ENCODE measurements around the gene ULK1.

ULK1 gene

DNA sequence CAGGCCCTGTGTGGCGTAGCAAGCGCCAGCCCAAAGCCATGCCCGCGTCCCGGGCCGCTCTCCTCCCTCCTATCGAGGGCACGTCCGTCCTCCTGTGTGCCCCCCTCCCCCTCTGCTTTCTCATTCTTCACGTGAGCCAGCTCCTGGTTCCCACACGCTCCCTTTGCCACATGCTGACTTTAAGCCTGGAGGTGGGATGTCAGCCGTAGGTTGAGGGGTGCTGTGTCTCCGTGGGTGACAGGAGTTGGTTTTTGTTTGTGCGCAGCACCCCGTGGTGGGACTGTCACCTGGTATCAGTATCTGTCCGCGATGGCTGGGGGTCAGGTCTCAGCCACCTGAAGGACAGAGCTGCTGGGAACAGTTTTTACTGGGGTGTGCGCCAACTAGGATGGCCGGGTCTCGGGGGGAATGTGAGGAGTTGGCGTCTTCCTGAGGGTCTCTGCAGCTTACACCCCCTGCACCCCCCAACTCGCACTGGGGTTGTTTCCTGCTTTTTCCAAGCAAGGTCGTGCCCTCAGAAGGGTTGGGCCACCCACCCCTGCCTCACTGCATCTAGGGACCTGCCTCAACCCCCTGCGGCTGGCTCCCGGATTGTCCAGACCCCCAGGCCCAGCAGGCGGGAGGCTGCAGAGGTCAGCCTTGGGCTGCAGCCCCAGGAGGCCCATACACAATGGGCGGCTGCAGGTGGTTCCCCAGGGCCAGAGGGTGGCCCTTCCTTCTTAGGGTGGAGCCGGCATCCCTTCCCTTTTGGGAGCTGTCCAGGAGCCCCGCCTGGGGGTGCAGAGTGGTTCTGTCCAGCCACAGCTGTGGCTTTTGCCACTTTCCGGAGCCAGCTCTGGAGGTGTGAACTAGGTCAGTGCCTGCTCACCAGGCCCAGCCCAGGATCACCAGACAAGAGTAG is 7.3 kb downstream of the ULK1 start (continued):
- TF ChIP-seq, protein P1, sequence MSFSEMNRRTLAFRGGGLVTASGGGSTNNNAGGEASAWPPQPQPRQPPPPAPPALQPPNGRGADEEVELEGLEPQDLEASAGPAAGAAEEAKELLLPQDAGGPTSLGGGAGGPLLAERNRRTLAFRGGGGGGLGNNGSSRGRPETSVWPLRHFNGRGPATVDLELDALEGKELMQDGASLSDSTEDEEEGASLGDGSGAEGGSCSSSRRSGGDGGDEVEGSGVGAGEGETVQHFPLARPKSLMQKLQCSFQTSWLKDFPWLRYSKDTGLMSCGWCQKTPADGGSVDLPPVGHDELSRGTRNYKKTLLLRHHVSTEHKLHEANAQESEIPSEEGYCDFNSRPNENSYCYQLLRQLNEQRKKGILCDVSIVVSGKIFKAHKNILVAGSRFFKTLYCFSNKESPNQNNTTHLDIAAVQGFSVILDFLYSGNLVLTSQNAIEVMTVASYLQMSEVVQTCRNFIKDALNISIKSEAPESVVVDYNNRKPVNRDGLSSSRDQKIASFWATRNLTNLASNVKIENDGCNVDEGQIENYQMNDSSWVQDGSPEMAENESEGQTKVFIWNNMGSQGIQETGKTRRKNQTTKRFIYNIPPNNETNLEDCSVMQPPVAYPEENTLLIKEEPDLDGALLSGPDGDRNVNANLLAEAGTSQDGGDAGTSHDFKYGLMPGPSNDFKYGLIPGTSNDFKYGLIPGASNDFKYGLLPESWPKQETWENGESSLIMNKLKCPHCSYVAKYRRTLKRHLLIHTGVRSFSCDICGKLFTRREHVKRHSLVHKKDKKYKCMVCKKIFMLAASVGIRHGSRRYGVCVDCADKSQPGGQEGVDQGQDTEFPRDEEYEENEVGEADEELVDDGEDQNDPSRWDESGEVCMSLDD (tag by site-specific recombination; IDR thresholded peaks at IDR 0.05), result no peak
- TF ChIP-seq, protein P2, sequence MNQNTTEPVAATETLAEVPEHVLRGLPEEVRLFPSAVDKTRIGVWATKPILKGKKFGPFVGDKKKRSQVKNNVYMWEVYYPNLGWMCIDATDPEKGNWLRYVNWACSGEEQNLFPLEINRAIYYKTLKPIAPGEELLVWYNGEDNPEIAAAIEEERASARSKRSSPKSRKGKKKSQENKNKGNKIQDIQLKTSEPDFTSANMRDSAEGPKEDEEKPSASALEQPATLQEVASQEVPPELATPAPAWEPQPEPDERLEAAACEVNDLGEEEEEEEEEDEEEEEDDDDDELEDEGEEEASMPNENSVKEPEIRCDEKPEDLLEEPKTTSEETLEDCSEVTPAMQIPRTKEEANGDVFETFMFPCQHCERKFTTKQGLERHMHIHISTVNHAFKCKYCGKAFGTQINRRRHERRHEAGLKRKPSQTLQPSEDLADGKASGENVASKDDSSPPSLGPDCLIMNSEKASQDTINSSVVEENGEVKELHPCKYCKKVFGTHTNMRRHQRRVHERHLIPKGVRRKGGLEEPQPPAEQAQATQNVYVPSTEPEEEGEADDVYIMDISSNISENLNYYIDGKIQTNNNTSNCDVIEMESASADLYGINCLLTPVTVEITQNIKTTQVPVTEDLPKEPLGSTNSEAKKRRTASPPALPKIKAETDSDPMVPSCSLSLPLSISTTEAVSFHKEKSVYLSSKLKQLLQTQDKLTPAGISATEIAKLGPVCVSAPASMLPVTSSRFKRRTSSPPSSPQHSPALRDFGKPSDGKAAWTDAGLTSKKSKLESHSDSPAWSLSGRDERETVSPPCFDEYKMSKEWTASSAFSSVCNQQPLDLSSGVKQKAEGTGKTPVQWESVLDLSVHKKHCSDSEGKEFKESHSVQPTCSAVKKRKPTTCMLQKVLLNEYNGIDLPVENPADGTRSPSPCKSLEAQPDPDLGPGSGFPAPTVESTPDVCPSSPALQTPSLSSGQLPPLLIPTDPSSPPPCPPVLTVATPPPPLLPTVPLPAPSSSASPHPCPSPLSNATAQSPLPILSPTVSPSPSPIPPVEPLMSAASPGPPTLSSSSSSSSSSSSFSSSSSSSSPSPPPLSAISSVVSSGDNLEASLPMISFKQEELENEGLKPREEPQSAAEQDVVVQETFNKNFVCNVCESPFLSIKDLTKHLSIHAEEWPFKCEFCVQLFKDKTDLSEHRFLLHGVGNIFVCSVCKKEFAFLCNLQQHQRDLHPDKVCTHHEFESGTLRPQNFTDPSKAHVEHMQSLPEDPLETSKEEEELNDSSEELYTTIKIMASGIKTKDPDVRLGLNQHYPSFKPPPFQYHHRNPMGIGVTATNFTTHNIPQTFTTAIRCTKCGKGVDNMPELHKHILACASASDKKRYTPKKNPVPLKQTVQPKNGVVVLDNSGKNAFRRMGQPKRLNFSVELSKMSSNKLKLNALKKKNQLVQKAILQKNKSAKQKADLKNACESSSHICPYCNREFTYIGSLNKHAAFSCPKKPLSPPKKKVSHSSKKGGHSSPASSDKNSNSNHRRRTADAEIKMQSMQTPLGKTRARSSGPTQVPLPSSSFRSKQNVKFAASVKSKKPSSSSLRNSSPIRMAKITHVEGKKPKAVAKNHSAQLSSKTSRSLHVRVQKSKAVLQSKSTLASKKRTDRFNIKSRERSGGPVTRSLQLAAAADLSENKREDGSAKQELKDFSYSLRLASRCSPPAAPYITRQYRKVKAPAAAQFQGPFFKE (tag by site-specific recombination; IDR thresholded peaks at IDR 0.05; ENCODE audit: borderline replicate concordance), result no peak
- TF ChIP-seq ZNF2 (tag by site-specific recombination; IDR thresholded peaks at IDR 0.05), result no peak
- peak; percentile 72 for TF ChIP-seq ZFHX2 (tag by site-specific recombination; conservative IDR thresholded peaks at IDR 0.05)
- TF ChIP-seq ZNF768 (tag by site-specific recombination; IDR thresholded peaks at IDR 0.05), result no peak
- peak; percentile 83 for TF ChIP-seq REST (tag by site-specific recombination; IDR thresholded peaks at IDR 0.05)
- TF ChIP-seq, protein P3, sequence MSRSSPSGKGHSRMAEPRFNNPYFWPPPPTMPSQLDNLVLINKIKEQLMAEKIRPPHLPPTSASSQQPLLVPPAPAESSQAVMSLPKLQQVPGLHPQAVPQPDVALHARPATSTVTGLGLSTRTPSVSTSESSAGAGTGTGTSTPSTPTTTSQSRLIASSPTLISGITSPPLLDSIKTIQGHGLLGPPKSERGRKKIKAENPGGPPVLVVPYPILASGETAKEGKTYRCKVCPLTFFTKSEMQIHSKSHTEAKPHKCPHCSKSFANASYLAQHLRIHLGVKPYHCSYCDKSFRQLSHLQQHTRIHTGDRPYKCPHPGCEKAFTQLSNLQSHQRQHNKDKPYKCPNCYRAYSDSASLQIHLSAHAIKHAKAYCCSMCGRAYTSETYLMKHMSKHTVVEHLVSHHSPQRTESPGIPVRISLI (tag by site-specific recombination; IDR thresholded peaks at IDR 0.05), result no peak
- TF ChIP-seq FEZF1 (tag by site-specific recombination; IDR thresholded peaks at IDR 0.05), result no peak
- TF ChIP-seq ZNF223 (tag by site-specific recombination; IDR thresholded peaks at IDR 0.05), result no peak
- TF ChIP-seq ZNF335 (tag by site-specific recombination; conservative IDR thresholded peaks at IDR 0.05), result no peak
- TF ChIP-seq RBAK (tag by site-specific recombination; IDR thresholded peaks at IDR 0.05), result no peak
- no peak for TF ChIP-seq ZNF707 (tag by site-specific recombination; IDR thresholded peaks at IDR 0.05)
- 0 out of 2 replicates have a peak, but pooled peaks have one; percentile 11 for TF ChIP-seq ZNF600 (tag by site-specific recombination; IDR thresholded peaks at IDR 0.05)
- peak; percentile 85 for TF ChIP-seq KLF1 (tag by site-specific recombination; IDR thresholded peaks at IDR 0.05)
- no peak for TF ChIP-seq GLI4 (tag by site-specific recombination; IDR thresholded peaks at IDR 0.05)
- TF ChIP-seq GFI1B (tag by site-specific recombination; IDR thresholded peaks at IDR 0.05), result no peak
- no peak for TF ChIP-seq ZNF10 (tag by site-specific recombination; IDR thresholded peaks at IDR 0.05)
- no peak for TF ChIP-seq ZNF843 (tag by site-specific recombination; IDR thresholded peaks at IDR 0.05)
- no peak for TF ChIP-seq ZNF510 (tag by site-specific recombination; IDR thresholded peaks at IDR 0.05; ENCODE audit: insufficient replicate concordance)
- no peak for TF ChIP-seq ZNF391 (tag by site-specific recombination; IDR thresholded peaks at IDR 0.05; ENCODE audit: borderline replicate concordance, low read depth)
- peak; percentile 65 for TF ChIP-seq ZIC2 (tag by site-specific recombination; IDR thresholded peaks at IDR 0.05)
- TF ChIP-seq ZSCAN30 (tag by site-specific recombination; IDR thresholded peaks at IDR 0.05), result no peak
- TF ChIP-seq, protein P4, sequence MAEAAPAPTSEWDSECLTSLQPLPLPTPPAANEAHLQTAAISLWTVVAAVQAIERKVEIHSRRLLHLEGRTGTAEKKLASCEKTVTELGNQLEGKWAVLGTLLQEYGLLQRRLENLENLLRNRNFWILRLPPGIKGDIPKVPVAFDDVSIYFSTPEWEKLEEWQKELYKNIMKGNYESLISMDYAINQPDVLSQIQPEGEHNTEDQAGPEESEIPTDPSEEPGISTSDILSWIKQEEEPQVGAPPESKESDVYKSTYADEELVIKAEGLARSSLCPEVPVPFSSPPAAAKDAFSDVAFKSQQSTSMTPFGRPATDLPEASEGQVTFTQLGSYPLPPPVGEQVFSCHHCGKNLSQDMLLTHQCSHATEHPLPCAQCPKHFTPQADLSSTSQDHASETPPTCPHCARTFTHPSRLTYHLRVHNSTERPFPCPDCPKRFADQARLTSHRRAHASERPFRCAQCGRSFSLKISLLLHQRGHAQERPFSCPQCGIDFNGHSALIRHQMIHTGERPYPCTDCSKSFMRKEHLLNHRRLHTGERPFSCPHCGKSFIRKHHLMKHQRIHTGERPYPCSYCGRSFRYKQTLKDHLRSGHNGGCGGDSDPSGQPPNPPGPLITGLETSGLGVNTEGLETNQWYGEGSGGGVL (tag by site-specific recombination; IDR thresholded peaks at IDR 0.05), result no peak
- TF ChIP-seq ZBTB20 (tag by site-specific recombination; IDR thresholded peaks at IDR 0.05), result no peak
- no peak for TF ChIP-seq ZNF350 (tag by site-specific recombination; IDR thresholded peaks at IDR 0.05)
